IgD-negative memory B cell (primary cell): ENCODE measurements around the gene PHF24. TPM values are rescaled to one million over a fixed set of nuclear protein-coding genes. Genes with fewer than 3 reads are reported as not detected.
"Not testable (repeated sequence)": the region's sequence is repeated elsewhere in the genome, so short reads cannot be mapped to it uniquely, and the experiment has no call there.

Experiments used
- H3K27ac Mint-ChIP-seq, 3 donors: one replicate each; pipeline ENCODE4 v1.8.0; 2020 to 2022; ENCODE audit warnings: mild to moderate bottlenecking in 3 of 3, mixed read lengths in 3 of 3, moderate library complexity in 1 of 3
- H3K27me3 Mint-ChIP-seq: one replicate; pipeline ENCODE4 v1.8.0; 2021; ENCODE audit warnings: mixed read lengths
- H3K36me3 Mint-ChIP-seq: one replicate; pipeline ENCODE4 v1.8.0; 2020; ENCODE audit warnings: mild to moderate bottlenecking, mixed read lengths
- H3K4me1 Mint-ChIP-seq, 3 donors: one replicate each; pipeline ENCODE4 v1.8.0; 2020 to 2022; ENCODE audit warnings: mixed read lengths in 3 of 3, mild to moderate bottlenecking in 1 of 3
- H3K4me3 Mint-ChIP-seq, 4 donors: one replicate each; pipeline ENCODE4 v1.8.0; 2020 to 2022; ENCODE audit warnings: mild to moderate bottlenecking in 4 of 4, mixed read lengths in 4 of 4, moderate library complexity in 3 of 4
- H3K9me3 Mint-ChIP-seq, 3 donors: one replicate each; pipeline ENCODE4 v1.8.0; 2020 to 2021; ENCODE audit warnings: mixed read lengths in 3 of 3, mild to moderate bottlenecking in 1 of 3
- polyA plus RNA-seq: library from polyadenylated mRNA; unstranded; fragments of 300-500 nt; fragmentation: Illumina TruSeq; gene quantifications from one replicate; pipeline ENCODE4 v1.2.3, GENCODE V29; 2021

The PHF24 gene
- polyA plus RNA-seq, 1 donor from 2014 or later: 0.06 TPM

DNA sequence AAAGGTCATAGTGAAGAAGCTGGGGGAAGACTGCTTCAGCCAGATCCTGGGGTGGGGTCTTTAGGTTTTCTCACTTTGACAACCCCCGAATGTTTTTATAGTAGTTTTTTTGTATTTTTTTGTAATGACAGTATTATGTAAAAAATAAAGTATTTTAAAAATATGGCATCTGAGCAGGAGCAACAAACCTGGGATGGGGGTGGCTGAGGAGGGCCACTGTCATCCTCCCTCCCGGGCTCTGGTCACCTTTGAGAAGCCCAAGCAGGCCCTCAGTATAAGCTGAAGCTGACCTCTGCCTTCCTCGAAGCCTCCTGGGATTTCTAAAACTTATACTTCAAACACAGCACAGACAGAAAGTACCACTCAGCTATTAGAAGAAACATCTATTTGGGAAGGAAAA lies 40.2 kb downstream of the PHF24 start:
- peaks cover 4% of the 10 kb centered on the region for H3K36me3 Mint-ChIP-seq
- no peak overlapping the region for H3K4me3 Mint-ChIP-seq
- H3K4me1 Mint-ChIP-seq: peaks cover 0 to 3% (median 0%) of the 10 kb centered on the region in 3 donors
- no peaks in the 10 kb centered on the region for H3K27me3 Mint-ChIP-seq
- H3K27ac Mint-ChIP-seq: no peak overlapping the region
- no peaks in the 10 kb centered on the region for H3K9me3 Mint-ChIP-seq

DNA sequence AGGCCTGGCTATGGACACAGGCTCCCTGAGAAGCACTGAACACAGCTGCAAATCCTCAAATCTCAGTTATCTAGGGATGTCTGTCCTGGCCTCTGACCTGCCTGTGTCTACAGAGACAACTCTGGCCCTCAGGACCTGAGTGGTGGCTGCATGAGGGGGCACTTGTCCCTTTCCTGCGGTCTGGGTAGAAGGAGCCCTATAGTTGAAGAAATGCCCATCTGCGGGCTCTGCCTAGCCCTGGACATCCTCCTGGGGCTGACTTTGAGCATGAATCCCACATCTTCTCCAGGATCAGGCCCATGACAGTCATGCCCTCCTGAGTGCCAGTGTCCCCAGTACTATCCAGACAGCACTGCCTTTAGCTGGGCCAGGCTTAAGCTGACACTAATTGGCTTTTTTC lies 41.5 kb downstream of the PHF24 start:
- H3K27me3 Mint-ChIP-seq: no peaks in the 10 kb centered on the region
- H3K9me3 Mint-ChIP-seq: no peaks in the 10 kb centered on the region
- H3K36me3 Mint-ChIP-seq: peaks cover 4% of the 10 kb centered on the region
- H3K27ac Mint-ChIP-seq: no peak overlapping the region
- H3K4me3 Mint-ChIP-seq: no peak overlapping the region
- no peaks in the 10 kb centered on the region for H3K4me1 Mint-ChIP-seq

DNA sequence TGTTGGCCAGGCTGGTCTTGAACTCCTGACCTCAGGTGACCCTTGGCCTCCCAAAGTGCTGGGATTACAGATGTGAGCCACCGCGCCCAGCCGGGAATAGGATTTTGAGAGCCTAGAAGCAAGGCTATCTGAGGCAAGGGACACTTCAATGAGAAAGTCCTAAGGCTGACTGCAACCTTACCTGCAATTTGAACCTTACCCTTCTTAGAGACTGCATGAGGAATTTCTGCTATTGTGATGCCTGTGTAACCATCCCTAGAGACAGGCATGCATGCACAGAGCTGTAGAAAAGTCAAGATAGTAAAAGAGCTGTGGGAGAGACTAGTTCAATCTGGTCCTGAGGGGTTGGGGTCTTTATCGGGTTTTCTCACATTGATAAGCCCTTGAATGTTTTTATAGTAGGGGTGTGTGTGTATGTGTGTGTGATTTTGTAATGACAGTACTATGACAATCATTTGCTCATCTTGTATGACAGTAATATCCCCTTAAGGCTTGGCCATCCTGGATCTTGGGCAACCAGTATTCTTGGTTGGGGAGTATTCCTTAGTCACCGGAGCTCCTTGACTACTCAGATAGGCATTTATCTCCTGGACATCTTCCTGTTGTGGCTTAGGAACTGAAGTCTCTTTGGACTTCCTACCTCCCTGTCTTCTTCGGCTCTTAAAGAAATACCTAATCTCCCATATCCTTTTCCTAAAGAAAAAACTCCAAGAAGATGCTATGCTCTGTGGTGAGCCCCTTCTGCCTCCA lies 42.6 kb downstream of the PHF24 start:
- peaks cover 7% of the 10 kb centered on the region for H3K36me3 Mint-ChIP-seq
- H3K4me1 Mint-ChIP-seq: no peaks in the 10 kb centered on the region
- no peak overlapping the region for H3K27ac Mint-ChIP-seq
- H3K9me3 Mint-ChIP-seq: no peaks in the 10 kb centered on the region
- H3K27me3 Mint-ChIP-seq: no peaks in the 10 kb centered on the region
- H3K4me3 Mint-ChIP-seq: no peak overlapping the region

DNA sequence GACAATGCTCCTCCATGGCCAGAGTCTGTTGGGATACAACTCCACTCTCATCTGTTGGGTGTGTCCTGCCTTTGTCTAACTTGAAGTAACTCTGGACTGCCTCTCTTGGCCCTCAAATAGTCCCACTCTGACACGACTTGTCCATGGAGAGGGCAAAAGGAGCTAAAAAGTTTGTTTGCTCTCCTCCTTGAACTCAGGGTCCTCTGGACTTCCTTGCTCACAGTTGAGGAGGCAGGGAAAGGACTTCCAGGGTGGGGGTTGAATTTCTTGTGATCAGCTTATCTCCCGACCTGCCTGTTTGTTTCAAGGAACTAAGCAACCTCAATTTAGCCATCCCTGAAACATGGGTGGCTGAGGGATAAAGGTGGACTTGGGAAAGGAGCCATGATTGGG lies 43.2 kb downstream of the PHF24 start:
- no peak overlapping the region for H3K27ac Mint-ChIP-seq
- peaks cover 7% of the 10 kb centered on the region for H3K36me3 Mint-ChIP-seq
- H3K4me1 Mint-ChIP-seq: no peaks in the 10 kb centered on the region

DNA sequence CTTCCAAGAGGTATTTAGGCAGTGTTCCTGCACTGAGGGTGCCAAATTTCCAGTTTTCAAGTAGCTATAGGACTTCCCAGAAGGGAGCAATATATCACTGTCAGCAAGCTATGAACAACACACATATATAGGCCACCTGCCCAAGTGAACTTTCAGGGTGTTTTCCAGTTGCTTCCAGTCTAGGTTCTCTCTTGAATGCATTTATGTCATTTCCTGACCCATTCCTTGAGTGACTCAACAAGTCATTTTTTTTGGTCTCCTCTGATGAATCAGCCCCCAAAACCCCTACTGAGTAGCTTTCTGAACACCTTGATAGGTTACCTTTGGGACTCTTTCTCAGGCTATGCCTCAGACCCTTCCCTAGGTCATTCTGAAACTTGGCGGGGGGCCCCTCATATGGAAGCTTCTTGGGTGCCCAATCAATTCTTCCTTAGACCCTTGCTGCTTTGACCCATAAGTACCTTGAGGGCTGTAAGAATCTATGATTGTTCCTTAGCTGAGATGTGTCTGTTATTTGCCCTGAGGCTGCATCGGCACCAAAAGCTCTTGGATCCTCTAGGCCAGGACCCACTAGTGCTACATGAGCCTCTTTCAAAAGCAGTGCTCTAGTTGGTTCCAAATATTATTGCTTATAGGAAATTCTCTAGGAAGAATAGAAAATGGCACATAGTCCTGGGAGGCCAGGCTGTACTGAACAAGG lies 43.9 kb downstream of the PHF24 start:
- Mint-ChIP-seq H3K4me3 (no peak overlapping the region), H3K27me3 (no peaks in the 10 kb centered on the region), H3K9me3 (no peaks in the 10 kb centered on the region), H3K27ac (no peak overlapping the region), H3K36me3 (peaks cover 8% of the 10 kb centered on the region), H3K4me1 (no peaks in the 10 kb centered on the region)

More for the DNA sequence above, 43.2 kb downstream of the PHF24 start:
- Mint-ChIP-seq H3K27me3 (no peaks in the 10 kb centered on the region), H3K9me3 (no peaks in the 10 kb centered on the region), H3K4me3 (no peak overlapping the region)

DNA sequence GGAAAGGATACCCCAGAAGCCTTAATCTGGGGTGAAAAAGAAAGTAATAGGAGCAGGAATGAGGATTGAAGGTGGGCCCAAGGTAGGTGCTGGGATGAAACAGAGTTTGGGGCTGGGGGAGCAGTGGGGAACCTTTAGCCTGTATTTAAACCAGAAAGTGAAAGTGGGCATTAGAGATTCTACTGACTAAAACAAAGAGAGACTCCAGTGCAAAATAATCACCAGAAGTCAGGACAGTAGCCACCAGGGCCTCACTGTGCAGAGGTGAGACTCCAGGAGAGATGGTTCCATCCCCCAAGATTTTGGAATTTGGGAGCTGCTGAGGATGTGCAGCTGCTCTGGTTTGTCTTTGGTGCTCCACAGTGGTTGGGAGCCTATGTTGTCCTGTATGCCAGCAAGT lies 44.5 kb downstream of the PHF24 start:
- no peaks in the 10 kb centered on the region for H3K27me3 Mint-ChIP-seq
- H3K4me3 Mint-ChIP-seq: no peak overlapping the region
- H3K27ac Mint-ChIP-seq: no peak overlapping the region
- H3K36me3 Mint-ChIP-seq: peaks cover 11% of the 10 kb centered on the region
- H3K4me1 Mint-ChIP-seq: no peaks in the 10 kb centered on the region
- H3K9me3 Mint-ChIP-seq: no peaks in the 10 kb centered on the region

DNA sequence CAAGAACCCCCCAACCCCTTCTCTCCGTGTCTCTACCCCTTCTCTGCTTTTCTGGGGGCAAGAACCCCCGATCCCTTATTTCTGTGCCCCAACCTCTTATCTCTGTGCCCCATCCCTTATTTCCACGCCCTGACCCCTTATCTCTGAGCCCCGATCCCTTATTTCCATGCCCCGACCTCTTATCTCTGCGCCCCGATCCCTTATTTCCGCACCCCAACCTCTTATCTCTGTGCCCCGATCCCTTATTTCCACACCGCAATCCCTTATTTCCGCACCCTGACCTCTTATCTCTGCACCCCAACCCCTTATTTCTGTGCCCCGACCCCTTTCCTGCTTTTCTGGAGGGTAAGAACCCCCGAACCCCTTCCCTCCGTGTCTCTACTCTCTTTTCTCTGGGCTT lies 46.2 kb downstream of the PHF24 start:
- peaks cover 17% of the 10 kb centered on the region for H3K36me3 Mint-ChIP-seq
- H3K27me3 Mint-ChIP-seq, H3K27ac Mint-ChIP-seq, H3K9me3 Mint-ChIP-seq, H3K4me1 Mint-ChIP-seq, H3K4me3 Mint-ChIP-seq: not testable (repeated sequence)

DNA sequence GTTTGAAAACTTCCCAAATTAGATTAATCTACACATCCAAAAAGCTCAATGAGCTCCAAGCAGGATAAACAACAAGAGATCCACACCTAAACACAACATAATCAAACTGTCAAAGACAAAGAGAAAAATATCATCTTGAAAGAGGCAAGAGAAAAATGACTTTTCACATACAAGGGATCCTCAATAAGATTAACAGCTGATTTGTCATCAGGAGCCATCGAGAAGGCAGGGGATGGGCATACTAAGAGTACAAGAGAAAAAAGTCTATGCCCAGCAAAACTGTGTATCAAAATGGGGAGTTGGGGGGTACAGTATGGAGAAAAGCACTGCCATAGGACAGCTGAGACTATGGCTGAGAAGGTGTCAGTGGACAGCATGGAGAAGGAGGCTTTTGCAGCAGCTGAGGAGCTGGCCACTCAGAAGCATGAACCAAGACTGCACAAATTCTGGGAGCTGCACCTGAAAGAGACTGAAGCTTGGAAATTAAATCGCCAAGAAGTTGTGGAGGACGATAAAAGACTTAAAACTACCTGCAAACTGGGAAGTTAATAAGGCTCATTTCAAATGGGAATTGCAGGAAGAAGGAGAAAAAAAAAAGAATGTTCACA lies 52.4 kb downstream of the PHF24 start:
- Mint-ChIP-seq H3K27ac (no peak overlapping the region), H3K4me3 (peak overlapping the region in 2 of 4 donors; percentile 46 to 49), H3K36me3 (peaks cover 43% of the 10 kb centered on the region), H3K9me3 (peaks cover 0 to 19% (median 16%) of the 10 kb centered on the region in 3 donors), H3K27me3 (no peaks in the 10 kb centered on the region), H3K4me1 (no peaks in the 10 kb centered on the region)

DNA sequence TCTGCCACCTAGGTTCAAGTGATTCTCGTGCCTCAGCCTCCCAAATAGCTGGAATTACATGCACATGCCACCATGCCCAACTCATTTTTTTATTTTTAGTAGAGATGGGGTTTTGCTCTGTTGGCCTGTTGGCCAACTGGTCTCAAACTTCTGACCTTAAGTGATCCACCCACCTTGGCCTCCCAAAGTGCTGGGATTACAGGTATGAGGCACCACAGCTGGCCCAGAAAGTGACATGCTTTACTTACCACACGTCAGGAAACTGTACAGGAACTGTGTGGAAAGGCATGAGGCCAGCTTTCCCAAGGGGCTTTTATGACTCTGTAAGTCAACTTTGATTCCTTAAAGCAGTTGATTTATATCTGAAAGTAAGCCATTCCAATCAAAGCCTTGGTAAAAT lies 56.4 kb downstream of the PHF24 start:
- Mint-ChIP-seq H3K27me3 (no peaks in the 10 kb centered on the region), H3K4me3 (no peak overlapping the region), H3K27ac (no peak overlapping the region), H3K36me3 (peaks cover 38% of the 10 kb centered on the region), H3K9me3 (peaks cover 5 to 19% (median 16%) of the 10 kb centered on the region in 3 donors), H3K4me1 (no peaks in the 10 kb centered on the region)

DNA sequence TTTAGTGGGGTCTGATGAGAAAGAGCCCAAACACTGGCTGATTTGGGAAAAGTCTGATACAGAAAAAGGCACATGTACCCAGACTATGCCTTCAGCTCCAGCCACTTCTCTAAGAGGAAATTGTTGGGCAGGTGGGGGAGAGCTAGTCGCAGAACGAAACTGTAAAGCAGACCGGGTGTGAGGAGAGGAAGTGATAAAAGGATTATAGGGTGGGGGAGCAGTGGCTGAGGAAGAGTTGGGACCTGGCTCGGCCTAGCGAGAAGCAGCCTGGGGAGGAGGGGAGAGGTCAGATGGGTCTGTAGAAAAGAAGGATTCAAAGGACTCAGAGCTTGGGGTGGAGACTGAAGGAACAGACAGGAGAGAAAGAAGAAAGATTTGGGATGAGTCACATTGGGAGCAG lies 65.4 kb downstream of the PHF24 start:
- H3K36me3 Mint-ChIP-seq, H3K27ac Mint-ChIP-seq, H3K27me3 Mint-ChIP-seq, H3K9me3 Mint-ChIP-seq: not testable (repeated sequence)
- peak overlapping the region in 1 of 4 donors; percentile 25 for H3K4me3 Mint-ChIP-seq
- H3K4me1 Mint-ChIP-seq: peaks cover 6 to 16% (median 8%) of the 10 kb centered on the region in 3 donors

DNA sequence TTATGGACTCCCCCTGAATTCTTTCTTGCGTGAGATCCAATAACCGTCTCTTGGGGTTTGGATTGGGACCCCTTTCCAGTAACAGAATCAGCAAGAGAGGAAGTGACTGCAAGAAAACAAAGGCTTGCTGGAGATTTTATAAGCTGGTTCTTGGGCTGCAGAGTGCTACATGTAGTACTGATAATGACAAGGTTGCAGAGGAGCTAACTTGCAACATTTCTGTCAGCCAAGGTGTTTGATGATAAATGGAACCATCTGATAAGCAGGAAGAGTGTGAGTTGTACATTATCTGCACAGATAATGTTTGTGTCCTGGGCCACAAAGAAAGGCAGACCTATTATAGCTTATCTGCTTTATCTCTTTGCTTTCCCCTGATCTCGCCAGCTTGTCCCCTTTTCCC lies 68.6 kb downstream of the PHF24 start:
- H3K4me3 Mint-ChIP-seq: no peak overlapping the region
- no peak overlapping the region for H3K27ac Mint-ChIP-seq
- peaks cover 10% of the 10 kb centered on the region for H3K36me3 Mint-ChIP-seq
- H3K4me1 Mint-ChIP-seq: peaks cover 6 to 16% (median 8%) of the 10 kb centered on the region in 3 donors
- no peaks in the 10 kb centered on the region for H3K9me3 Mint-ChIP-seq
- no peaks in the 10 kb centered on the region for H3K27me3 Mint-ChIP-seq

DNA sequence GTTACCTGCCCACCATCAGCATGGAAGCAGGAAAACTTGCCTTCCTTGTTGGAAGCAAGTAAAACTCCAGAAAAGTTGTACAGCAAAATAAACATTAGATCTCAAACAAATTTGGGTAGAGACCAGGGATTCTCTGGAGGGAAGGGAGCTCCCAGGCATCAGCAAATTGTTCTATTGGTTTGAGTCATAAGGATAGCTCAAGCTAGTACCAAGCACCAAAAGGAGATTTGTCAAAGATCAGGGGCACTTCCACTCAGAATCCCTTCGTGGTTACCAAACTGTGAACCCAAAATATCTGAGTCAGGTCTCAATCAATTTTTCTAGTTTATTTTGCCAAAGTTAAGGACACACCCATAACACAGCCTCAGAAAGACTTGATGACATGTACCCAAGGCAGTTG lies 69.3 kb downstream of the PHF24 start:
- no peaks in the 10 kb centered on the region for H3K27me3 Mint-ChIP-seq
- no peaks in the 10 kb centered on the region for H3K9me3 Mint-ChIP-seq
- H3K4me1 Mint-ChIP-seq: peaks cover 6 to 16% (median 8%) of the 10 kb centered on the region in 3 donors
- peaks cover 12% of the 10 kb centered on the region for H3K36me3 Mint-ChIP-seq
- no peak overlapping the region for H3K27ac Mint-ChIP-seq
- no peak overlapping the region for H3K4me3 Mint-ChIP-seq

DNA sequence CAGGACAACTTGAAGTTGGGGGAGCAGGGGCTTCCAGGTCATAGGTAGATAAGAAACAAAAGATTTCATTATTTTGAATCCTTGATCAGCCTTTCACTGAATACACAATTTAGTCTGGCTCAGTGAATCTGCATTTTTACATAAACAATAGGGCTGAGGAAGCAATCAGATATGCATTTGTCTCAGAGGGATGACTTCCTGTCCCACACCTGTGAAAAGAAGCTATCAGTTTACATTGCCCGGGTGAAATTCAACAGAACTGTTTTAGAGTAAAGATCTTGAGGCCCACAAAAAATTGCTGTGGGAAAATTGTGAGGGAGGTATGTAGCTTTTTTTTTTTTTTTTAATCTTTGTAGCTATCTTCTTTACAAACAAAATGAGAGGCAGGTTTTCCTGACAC lies 69.8 kb downstream of the PHF24 start:
- Mint-ChIP-seq H3K4me3 (no peak overlapping the region), H3K4me1 (peaks cover 6 to 16% (median 8%) of the 10 kb centered on the region in 3 donors), H3K27ac (no peak overlapping the region), H3K27me3 (no peaks in the 10 kb centered on the region), H3K36me3 (peaks cover 12% of the 10 kb centered on the region), H3K9me3 (no peaks in the 10 kb centered on the region)

DNA sequence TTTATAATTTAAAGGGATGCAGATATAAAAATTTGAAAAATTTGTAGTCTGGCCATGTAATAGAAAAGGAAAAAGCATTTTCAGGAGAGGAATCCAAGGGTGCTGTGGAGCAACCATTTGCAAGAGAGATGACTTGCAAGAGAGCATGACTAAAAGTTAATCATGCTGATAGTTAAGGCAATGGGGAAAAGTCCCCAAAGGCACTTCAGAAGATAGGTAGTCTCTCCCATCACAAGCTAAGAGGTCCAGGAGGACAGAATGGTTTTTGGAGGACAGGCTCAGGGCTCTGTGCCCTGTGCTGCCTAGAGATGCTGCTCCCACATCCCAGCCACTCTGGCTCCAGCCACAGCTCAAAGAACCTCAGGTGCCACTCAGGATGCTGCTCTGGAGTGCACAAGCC lies 70.3 kb downstream of the PHF24 start:
- Mint-ChIP-seq H3K4me3 (no peak overlapping the region), H3K4me1 (peaks cover 5 to 14% (median 7%) of the 10 kb centered on the region in 3 donors), H3K9me3 (no peaks in the 10 kb centered on the region), H3K36me3 (peaks cover 12% of the 10 kb centered on the region), H3K27me3 (no peaks in the 10 kb centered on the region), H3K27ac (no peak overlapping the region)

DNA sequence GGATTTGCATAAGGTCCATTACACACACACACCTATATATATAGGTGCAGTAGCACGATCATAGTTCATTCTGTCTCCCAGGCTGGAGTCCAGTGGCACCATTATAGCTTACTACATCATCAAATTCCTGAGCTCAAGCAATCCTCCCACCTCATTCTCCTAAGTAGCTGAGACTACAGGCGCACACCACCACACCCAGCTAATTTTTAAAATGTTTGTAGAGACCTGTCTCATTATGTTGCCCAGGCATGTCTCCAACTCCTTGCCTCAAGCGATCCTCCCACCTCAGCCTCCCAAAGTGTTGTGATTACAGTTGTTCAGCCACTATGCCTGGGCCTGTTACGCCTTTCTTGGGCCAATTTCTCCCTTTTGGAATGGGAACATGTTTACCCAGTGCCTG lies 71.2 kb downstream of the PHF24 start:
- Mint-ChIP-seq H3K4me1 (peaks cover 0 to 10% (median 2%) of the 10 kb centered on the region in 3 donors), H3K36me3 (peaks cover 8% of the 10 kb centered on the region), H3K4me3 (no peak overlapping the region), H3K27me3 (no peaks in the 10 kb centered on the region), H3K9me3 (no peaks in the 10 kb centered on the region), H3K27ac (no peak overlapping the region)
